Heart left ventricle (tissue), 13 donors: ENCODE data around the gene GCA.

ENCODE experiments used
- POLR2A ChIP-seq, 2 donors: fragments of 450-650 bp; IDR thresholded peaks; one replicate each; pipeline ENCODE4 v1.6.1; 2017; ENCODE audit warnings: antibody characterized with exemption in 2 of 2, mild to moderate bottlenecking in 2 of 2, moderate library complexity in 2 of 2
- TF ChIP-seq, protein P1 (sequence below), 12 donors: fragments of 200-600 bp; sonication (generic) in 4 of 12; IDR thresholded peaks; one replicate each; pipeline versions ENCODE4 v1.5.0 to v1.8.0; 2018 to 2022; ENCODE audit warnings: antibody characterized with exemption in 12 of 12, mild to moderate bottlenecking in 5 of 12
- donor health status: ischemic (EF 13 %, LVEDD 7.1; RV severe dilation, severe dysfunction).
- donor health status: DM: no; HTN: yes; CAD: no.
- donor health status: DM: no; HTN: no; CAD: no.
- donor health status: ischemic (EF 25% LVEDD 6.9; RV normal size, moderate dysfunction).
- donor health status: ischemic (EF 25% LVEDD 5.7; RV mildly dilated, moderate dysfunction).
- donor health status: ischemic (EF 35%, LVEDD 5.7; RV mildly dilated, moderate dysfunction).
- donor health status: nonischemic (EF 11% LVEDD 7.7; RV severe dilation, severe dysfunction).
- donor health status: DM: yes; HTN: yes; CAD: no.
- donor health status: PGD.
- donor health status: ischemic (EF 29% LVEDD 5.4; RV normal size, mild dysfunction).
- donor health status: nonischemic (EF 23%, LVEDD 6.1; RV moderate dilation, normal function).

GRCh38 chr2:162298669-162299335 lies 45.1 kb upstream of the GCA start:
- no peak for TF ChIP-seq POLR2A (IDR thresholded peaks at IDR 0.05)
- TF ChIP-seq, protein P1, sequence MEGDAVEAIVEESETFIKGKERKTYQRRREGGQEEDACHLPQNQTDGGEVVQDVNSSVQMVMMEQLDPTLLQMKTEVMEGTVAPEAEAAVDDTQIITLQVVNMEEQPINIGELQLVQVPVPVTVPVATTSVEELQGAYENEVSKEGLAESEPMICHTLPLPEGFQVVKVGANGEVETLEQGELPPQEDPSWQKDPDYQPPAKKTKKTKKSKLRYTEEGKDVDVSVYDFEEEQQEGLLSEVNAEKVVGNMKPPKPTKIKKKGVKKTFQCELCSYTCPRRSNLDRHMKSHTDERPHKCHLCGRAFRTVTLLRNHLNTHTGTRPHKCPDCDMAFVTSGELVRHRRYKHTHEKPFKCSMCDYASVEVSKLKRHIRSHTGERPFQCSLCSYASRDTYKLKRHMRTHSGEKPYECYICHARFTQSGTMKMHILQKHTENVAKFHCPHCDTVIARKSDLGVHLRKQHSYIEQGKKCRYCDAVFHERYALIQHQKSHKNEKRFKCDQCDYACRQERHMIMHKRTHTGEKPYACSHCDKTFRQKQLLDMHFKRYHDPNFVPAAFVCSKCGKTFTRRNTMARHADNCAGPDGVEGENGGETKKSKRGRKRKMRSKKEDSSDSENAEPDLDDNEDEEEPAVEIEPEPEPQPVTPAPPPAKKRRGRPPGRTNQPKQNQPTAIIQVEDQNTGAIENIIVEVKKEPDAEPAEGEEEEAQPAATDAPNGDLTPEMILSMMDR (IDR thresholded peaks at IDR 0.05): no peak
